GM18868 (cell line): ENCODE results near the gene MCOLN1.
"Not testable (repeated sequence)": the region's sequence is repeated elsewhere in the genome, so short reads cannot be mapped to it uniquely, and the experiment has no call there.

ENCODE experiments used
- ATAC-seq: cut with Tn5 transposase; IDR thresholded peaks from one replicate; pipeline ENCODE4 v1.9.1; 2021; ENCODE audit warnings: mild to moderate bottlenecking, moderate library complexity; ENCODE audit not compliant: unreplicated experiment

Gene MCOLN1

DNA sequence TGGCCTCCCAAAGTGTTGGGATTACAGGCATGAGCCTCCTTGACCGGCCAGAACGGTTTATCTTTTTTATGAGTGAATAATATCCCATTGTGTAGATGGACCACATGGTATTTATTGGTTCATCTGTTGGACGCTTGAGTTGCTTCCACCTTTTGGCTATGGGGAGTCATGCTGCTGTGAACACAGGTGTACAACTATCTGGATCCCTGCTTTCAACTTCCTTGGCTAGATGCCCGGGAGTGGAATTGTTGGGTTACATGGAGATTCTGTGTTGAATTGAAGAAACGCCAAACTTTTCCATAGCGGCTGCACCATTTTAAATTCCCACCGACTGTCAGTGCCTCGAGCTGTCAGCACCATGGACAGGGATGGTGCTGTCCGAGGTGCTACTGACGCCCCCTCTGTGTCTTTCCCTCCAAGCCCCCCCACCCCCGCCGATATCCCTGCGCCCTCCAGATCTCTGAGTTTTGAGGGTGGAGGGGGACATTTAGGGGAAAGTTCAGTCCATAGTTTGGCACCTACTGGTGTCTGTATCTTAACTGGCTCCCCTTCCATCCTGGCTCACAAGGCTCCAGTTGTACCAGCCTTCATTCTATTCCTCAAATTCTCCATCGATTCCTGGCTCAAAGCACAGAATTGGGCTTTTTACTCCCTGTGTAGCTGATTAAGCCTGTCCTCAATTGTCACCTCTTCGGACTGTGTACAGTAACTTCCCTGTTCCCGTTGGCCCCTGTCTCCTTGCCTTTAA, 40.4 kb downstream of the MCOLN1 start:
- ATAC-seq = no peak

DNA sequence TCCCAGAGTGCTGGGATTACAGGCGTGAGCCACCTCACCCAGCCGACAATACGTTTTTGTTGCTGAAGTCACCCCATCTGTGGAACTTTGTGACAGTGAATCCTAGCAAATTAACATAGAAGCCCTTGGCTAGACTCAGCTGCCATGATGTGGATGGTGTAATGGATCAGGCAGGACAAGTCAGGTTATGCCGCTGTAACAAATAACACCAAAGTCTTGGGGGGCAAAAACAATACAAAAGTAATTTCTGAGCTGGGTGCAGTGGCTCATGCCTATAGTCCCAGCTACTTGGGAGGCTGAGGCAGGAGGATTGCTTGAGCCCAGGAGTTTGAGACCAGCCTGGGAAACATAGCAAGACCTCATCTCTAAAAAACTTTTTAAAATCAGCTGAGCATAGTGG, 42.4 kb downstream of the MCOLN1 start:
- no peak for ATAC-seq

DNA sequence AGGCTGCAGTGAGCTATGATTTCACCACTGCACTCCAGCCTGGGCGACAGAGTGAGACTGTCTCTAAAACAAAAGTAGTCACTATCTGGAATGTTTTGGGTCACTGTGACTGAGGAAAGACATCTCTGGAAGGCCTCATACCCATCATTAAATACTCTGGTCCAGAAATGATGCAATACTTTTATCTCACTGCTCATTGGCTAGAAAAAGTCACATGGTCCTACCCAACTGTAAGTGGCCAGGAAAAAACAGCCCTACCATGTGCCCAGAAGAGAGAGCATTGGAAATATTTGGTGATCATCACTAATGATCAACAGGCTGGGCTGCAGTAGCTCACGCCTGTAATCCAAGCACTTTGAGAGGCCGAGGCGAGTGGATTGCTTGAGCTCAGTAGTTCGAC, 42.9 kb downstream of the MCOLN1 start:
- ATAC-seq = no peak

DNA sequence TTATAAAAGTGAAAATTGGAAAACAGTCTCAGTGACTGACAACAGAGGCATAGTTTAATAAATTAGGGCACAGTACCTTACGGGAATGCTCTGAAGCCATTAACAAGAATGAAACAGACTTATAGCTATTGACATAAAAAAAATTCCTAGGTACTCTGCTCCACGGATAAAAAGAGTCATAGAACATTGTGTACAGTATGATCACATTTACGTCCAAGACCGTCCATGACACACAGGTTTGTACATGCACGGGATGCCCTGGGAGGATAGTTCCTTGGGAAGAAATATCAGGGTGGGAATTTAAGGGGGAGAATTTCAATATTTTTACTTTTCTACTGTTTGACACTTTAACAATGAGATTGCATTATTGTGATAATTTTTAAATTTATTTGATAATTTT, 48.3 kb downstream of the MCOLN1 start:
- no peak for ATAC-seq

DNA sequence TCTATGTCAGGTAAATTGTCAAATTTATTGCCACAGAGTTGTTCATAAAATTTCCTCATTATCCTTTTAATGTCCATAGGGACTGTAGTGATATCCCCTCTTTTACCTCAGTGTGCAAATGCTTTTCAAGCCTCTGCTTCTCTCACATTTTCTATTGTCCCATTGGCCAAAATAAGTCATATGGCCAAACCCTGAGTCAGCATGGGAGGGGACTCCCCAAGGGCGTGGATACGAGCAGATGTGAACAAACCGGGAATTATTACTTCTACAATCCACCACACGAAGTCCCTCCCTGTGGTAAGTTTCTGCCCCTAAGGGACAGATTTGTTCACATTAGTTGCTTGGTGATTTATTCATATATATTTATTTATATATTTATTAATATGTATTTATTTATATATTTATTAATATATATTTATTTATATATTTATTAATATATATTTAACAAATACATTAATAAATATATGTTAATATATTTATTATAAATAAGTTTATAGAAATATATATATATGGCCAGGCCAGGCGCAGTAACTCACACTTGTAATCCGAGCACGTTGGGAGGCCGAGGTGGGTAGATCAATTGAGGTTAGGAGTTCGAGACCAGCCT, 53.1 kb downstream of the MCOLN1 start:
- ATAC-seq = no peak

DNA sequence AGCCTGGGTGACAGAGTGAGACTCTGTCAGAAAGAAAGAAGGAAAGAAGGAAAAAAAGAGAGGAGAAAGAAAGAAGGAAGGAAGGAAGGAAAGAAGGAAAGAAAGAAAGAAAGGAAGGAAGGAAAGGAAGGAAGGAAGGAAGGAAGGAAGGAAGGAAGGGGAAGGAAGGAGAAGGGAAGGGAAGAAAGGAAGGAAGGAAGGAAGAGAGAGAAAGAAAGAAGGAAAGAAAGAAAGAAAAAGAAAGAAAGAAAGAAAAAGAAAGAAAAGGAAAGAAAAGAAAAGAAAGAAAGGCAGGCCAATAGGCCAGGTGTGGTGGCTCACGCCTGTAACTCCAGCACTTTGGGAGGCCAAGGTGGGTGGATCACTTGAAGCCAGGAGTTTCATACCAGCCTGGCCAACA, 55.0 kb downstream of the MCOLN1 start:
- ATAC-seq = not testable (repeated sequence)

DNA sequence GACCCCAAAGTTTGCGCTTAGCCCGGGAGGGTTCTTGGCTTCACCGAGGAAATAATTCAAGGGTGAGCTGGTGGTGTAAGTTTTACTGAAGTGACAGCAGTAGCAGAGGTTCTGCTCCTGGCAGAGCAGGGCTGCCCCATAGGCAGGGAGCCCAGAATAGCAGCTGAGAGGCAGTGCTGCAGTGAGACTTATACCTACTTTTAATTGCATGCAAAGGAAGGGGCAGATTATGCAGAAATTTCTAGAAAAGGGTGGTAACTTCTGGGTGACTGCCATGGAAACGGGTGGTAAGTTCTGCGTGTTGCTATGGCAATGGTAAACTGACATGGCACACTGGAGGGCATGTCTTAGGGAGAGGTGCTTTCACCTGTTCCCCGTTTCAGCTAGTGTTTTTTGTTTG, 55.7 kb downstream of the MCOLN1 start:
- ATAC-seq = no peak

DNA sequence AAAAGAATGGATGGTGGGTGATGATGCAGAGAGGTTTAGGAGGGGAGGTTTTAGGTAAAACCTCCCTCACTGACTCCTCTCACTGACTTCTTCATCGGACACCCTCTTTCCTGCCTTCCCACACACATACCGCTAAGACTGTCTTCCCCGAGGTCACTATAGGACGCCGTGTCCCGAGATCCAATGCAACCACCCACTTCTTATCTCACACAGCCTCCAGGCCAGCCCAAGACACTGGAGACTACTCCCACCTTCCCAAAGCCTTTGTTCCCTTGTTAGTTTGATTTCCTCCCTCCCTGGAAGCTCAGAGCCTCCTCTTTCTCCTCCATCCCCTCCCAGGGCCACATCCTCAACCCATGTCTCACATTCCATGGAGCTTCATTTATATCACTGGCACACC, 56.8 kb downstream of the MCOLN1 start:
- ATAC-seq = no peak

DNA sequence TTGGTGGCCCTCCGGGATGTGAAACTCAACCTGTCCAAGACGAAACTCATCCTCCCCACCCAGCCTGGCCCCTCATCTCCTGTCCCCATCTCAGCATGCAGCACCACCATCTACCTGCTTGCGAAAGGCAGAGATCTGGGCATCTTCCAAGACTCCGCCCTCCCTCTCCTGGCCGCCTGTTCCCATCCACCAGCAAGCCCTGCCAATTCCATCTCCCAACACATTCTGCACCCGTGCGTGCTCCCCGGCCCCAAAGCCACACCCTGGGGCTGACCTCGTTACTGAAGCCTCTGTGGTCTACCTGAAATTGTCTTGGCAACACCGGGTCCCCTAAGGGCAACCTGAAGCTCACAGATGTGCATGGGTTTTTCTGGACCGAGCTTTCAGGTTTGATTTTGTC, 60.0 kb downstream of the MCOLN1 start:
- ATAC-seq = no peak
